ENCODE data around the gene CADM1. TPM values are rescaled to one million over a fixed set of nuclear protein-coding genes. Genes with fewer than 3 reads are reported as not detected.

Gene CADM1
- total RNA-seq, 1 experiment from 2014 or later, result 0.79 TPM

DNA sequence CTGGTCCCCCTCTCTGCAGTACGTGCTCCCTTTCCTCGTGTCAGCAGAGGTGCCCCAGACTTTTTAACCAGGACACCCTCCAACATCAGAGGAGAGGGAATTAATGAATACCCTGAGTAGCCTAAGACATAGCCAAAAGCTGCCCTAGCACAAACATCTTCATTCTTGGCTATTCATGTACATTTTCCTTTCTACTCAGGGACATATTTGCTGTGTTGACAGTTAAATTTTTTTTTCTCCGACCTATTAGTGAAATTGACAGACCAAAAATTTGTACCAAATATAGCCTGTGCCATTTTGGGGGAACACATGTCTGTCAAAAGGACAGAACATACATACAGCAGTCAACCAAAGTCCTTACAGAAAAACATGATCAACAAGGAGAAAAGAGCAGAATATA lies 33.3 kb downstream of the CADM1 start:
- Histone ChIP-seq H3K9ac (ENCODE audit: low read length) (no peak overlapping the region), H3K27me3 (ENCODE audit: insufficient read depth, low read length) (no peaks in the 10 kb centered on the region), H4K20me1 (ENCODE audit: insufficient read depth) (no peaks in the 10 kb centered on the region), H3K4me2 (ENCODE audit: low read length) (no peak overlapping the region), H3K9me2 (ENCODE audit: insufficient read depth) (no peaks in the 10 kb centered on the region), H3K27ac (ENCODE audit: low read depth, low read length) (no peak overlapping the region), H3K79me2 (ENCODE audit: insufficient read depth, low read length) (no peaks in the 10 kb centered on the region), H3K9me3 (ENCODE audit: control insufficient read depth in 1 of 2, insufficient read depth in 1 of 2, low read depth in 1 of 2, low read length in 2 of 2) (peaks cover 0 to 14% of the 10 kb centered on the region in 2 experiments; a peak in 2 of 4 replicates), H3K4me1 (ENCODE audit: control insufficient read depth in 1 of 2, insufficient read depth in 2 of 2, low read length in 2 of 2) (no peaks in the 10 kb centered on the region), H3K4me3 (replicated peaks in 1 of 2; ENCODE audit: low read depth in 1 of 2, low read length in 2 of 2) (no peak overlapping the region), H3K36me3 (ENCODE audit: control insufficient read depth in 1 of 2, insufficient read depth in 2 of 2, low read length in 2 of 2) (no peaks in the 10 kb centered on the region), H2AFZ (ENCODE audit: low read depth, low read length, poor library complexity, severe bottlenecking) (no peak overlapping the region)
- ChIA-PET CTCF (no interaction called here), POLR2A (no interaction called here), RAD21 (ENCODE audit: low non-redundant PET in 1 of 2, low total read pairs in 2 of 2, uncharacterized antibody in 2 of 2, unreplicated experiment in 2 of 2) (no interaction called here)
- TF ChIP-seq CBX3 (IDR thresholded peaks at IDR 0.05; ENCODE audit: low read depth), result no peak
- TF ChIP-seq EZH2phosphoT487 (IDR thresholded peaks at IDR 0.05; ENCODE audit: borderline replicate concordance), result no peak
- no peak for TF ChIP-seq EGR1 (IDR thresholded peaks at IDR 0.05; ENCODE audit: low read depth)
- TF ChIP-seq TCF7L2 (IDR thresholded peaks at IDR 0.05; ENCODE audit: borderline replicate concordance, extremely low read depth, insufficient read depth, insufficient read length), result no peak
- TF ChIP-seq YY1 (IDR thresholded peaks at IDR 0.05; ENCODE audit: extremely low read depth, insufficient replicate concordance, low read depth, low read length), result no peak
- TF ChIP-seq, protein P1, sequence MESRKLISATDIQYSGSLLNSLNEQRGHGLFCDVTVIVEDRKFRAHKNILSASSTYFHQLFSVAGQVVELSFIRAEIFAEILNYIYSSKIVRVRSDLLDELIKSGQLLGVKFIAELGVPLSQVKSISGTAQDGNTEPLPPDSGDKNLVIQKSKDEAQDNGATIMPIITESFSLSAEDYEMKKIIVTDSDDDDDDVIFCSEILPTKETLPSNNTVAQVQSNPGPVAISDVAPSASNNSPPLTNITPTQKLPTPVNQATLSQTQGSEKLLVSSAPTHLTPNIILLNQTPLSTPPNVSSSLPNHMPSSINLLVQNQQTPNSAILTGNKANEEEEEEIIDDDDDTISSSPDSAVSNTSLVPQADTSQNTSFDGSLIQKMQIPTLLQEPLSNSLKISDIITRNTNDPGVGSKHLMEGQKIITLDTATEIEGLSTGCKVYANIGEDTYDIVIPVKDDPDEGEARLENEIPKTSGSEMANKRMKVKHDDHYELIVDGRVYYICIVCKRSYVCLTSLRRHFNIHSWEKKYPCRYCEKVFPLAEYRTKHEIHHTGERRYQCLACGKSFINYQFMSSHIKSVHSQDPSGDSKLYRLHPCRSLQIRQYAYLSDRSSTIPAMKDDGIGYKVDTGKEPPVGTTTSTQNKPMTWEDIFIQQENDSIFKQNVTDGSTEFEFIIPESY (IDR thresholded peaks at IDR 0.05; ENCODE audit: extremely low read depth, insufficient replicate concordance, low read length), result no peak
- TF ChIP-seq RAD21 (IDR thresholded peaks at IDR 0.05; ENCODE audit: low read depth), result no peak
- TF ChIP-seq, protein P2, sequence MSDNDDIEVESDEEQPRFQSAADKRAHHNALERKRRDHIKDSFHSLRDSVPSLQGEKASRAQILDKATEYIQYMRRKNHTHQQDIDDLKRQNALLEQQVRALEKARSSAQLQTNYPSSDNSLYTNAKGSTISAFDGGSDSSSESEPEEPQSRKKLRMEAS (IDR thresholded peaks at IDR 0.05), result no peak
- TF ChIP-seq, protein P3, sequence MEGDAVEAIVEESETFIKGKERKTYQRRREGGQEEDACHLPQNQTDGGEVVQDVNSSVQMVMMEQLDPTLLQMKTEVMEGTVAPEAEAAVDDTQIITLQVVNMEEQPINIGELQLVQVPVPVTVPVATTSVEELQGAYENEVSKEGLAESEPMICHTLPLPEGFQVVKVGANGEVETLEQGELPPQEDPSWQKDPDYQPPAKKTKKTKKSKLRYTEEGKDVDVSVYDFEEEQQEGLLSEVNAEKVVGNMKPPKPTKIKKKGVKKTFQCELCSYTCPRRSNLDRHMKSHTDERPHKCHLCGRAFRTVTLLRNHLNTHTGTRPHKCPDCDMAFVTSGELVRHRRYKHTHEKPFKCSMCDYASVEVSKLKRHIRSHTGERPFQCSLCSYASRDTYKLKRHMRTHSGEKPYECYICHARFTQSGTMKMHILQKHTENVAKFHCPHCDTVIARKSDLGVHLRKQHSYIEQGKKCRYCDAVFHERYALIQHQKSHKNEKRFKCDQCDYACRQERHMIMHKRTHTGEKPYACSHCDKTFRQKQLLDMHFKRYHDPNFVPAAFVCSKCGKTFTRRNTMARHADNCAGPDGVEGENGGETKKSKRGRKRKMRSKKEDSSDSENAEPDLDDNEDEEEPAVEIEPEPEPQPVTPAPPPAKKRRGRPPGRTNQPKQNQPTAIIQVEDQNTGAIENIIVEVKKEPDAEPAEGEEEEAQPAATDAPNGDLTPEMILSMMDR (IDR thresholded peaks at IDR 0.05 in 2 of 3, conservative IDR thresholded peaks at IDR 0.05 in 1 of 3; ENCODE audit: borderline replicate concordance in 1 of 3, insufficient read depth in 1 of 3, low read depth in 2 of 3, low read length in 2 of 3), result no peak
- no peak for TF ChIP-seq SP1 (IDR thresholded peaks at IDR 0.05; ENCODE audit: low read depth)
- no TSS peak for BruUV-seq (replicated peaks)
- DNase-seq (ENCODE audit: low read depth, low spot score), result no peak
- no peak for ATAC-seq
- intact Hi-C loops (cut with micrococcal nuclease), result no loop called here

All from HCT116 (cell line).